ENCODE results near the gene RAD9A. TPM values are rescaled to one million over a fixed set of nuclear protein-coding genes. Genes with fewer than 3 reads are reported as not detected.

The RAD9A gene
- total and polyA plus RNA-seq, 2 of the 4 experiments (the other 2 are of a cell fraction), result 2.0 to 10.3 TPM

DNA sequence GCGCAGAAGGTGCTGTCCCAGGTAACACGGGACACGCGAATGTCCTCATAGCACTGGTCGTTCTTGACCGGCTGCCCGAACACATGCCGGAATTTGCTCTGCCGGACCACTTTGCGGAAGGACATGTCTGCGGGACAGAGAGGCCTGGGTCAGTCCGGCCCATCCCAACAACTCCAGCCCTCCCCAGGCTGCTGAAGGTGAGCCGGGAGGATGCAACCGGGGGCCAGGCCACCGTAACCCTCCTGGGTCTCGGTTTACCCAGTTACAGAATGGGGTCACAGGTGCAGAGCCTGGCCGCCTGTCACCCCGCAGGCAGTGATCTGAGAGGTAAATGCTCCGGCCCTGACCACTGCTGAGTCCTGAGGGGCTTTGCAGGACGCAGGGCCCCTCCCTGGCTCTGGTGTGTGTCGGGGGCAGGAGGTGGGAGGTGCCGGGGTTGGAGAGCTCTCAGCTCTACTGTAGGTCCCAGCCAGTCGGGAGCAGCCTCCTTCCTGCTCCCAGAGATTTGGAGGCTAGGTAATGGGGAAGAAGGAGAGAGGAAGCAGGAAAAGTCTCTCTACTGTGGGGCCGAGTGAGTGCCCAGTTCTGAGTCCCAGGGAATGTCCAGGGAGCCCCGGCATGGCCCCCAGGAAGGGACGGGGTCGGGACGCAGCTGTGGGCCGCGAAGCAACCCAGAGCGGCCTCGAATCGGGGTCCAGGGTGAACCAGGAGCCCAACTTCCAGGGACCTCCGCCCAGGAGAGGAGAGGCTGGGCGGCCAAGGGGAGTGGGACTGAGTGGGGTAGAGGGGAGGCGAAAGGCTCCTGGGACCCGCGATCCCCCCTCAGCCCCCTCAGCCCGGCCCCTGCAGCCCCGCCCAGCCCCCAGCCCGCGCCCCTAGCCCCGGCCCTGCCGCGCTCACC lies 51.0 kb downstream of the RAD9A start (continued):
- no peak for TF ChIP-seq RFX5 (IDR thresholded peaks at IDR 0.05; ENCODE audit: low read depth, low read length)
- TF ChIP-seq NFE2L2 (IDR thresholded peaks at IDR 0.05; ENCODE audit: low read depth, low read length), result no peak

DNA sequence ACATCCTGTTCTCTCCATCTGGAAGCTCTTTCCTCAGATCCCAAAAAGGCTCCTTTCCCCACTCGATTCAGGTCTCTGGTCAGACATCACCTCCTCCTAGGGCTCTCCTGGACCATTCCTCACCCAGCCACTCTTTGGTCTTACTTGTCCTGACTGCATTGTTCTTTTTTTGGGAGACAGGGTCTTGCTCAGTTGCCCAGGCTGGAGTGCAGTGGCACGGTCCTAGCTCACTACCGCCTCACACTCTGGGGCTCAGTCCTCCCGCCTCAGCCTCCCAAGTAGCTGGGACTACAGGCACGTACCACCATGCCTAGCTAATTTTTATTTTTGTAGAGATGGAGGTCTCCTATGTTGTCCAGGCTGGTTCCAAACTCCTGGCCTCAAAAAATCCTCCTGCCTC lies 53.7 kb downstream of the RAD9A start:
- H4K8ac ChIP-seq (ENCODE audit: low read depth in 2 of 2, low read length in 2 of 2), result no peak overlapping the region
- no peak overlapping the region for H2AK5ac ChIP-seq (ENCODE audit: low read depth, low read length)
- H3K18ac ChIP-seq (ENCODE audit: low read depth, low read length), result no peak overlapping the region
- no peak overlapping the region for H4K91ac ChIP-seq (ENCODE audit: insufficient read depth, low read depth, low read length)
- ATAC-seq (ENCODE audit: low read depth) (no peak), DNase-seq (no peak)
- H3K27ac ChIP-seq (ENCODE audit: insufficient read depth, low read length), result no peak overlapping the region
- no peak overlapping the region for H3K4me3 ChIP-seq (ENCODE audit: insufficient read depth, low read depth, low read length)
- H3K36me3 ChIP-seq (ENCODE audit: control insufficient read depth, insufficient read depth, low read length), result peaks cover 13% of the 10 kb centered on the region; the same call in 1 of the 2 replicates
- H3K23ac ChIP-seq (ENCODE audit: low read depth, low read length), result no peak overlapping the region
- H4K20me1 ChIP-seq (ENCODE audit: insufficient read depth, low read length), result peaks cover 8% of the 10 kb centered on the region; the same call in 1 of the 2 replicates
- no TSS peak for BruUV-seq (replicated peaks)
- no CpG with 5 or more reads among the region's 5 CpGs for WGBS, 2 experiments (ENCODE audit: extremely low coverage in 2 of 2, insufficient read length in 1 of 2)
- no peak overlapping the region for H3K4me2 ChIP-seq (ENCODE audit: low read depth, low read length)
- H2BK5ac ChIP-seq (ENCODE audit: low read depth, low read length, poor library complexity, severe bottlenecking), result no peak overlapping the region
- peaks cover 8% of the 10 kb centered on the region; the same call in 1 of the 2 replicates for H3K9me1 ChIP-seq (ENCODE audit: insufficient read depth, low read length)
- H2BK15ac ChIP-seq (ENCODE audit: low read depth, low read length), result no peak overlapping the region
- H4K5ac ChIP-seq (ENCODE audit: low read depth, low read length), result no peak overlapping the region
- no peak overlapping the region for H2BK120ac ChIP-seq (ENCODE audit: low read depth, low read length)
- no peak overlapping the region for H3K56ac ChIP-seq (ENCODE audit: extremely low read depth, insufficient read depth, low read length)
- POLR2A ChIA-PET (ENCODE audit: unreplicated experiment), result no interaction called here
- H3K14ac ChIP-seq (replicated peaks; ENCODE audit: low read depth, low read length), result no peak overlapping the region
- peaks cover 4% of the 10 kb centered on the region; the same call in 1 of the 2 replicates for H3K27me3 ChIP-seq (ENCODE audit: control insufficient read depth, insufficient read depth, low read length)
- no peak overlapping the region for H2AK9ac ChIP-seq (replicated peaks; ENCODE audit: low read depth, low read length, poor library complexity)
- CTCF ChIA-PET, result no interaction called here
- H3K9me3 ChIP-seq (ENCODE audit: control insufficient read depth, insufficient read depth, low read length), result no peaks in the 10 kb centered on the region
- H3K9ac ChIP-seq (ENCODE audit: low read depth, low read length), result no peak overlapping the region
- H3K4ac ChIP-seq (ENCODE audit: low read depth, low read length), result no peak overlapping the region
- H2AFZ ChIP-seq (replicated peaks; ENCODE audit: low read length, poor library complexity), result no peak overlapping the region
- in situ Hi-C loops (cut with MboI; ENCODE audit: low sequenced_read_pairs), result no loop called here
- intact Hi-C loops (cut with micrococcal nuclease), result no loop called here
- peaks cover 8 to 22% of the 10 kb centered on the region in 2 experiments for H3K79me1 ChIP-seq (ENCODE audit: low read depth in 1 of 2, low read length in 2 of 2)
- dilution Hi-C loops (cut with HindIII; ENCODE audit: low sequenced_read_pairs, unreplicated experiment), result no loop called here
- no peak overlapping the region for H2BK20ac ChIP-seq (ENCODE audit: low read depth, low read length)
- H3K4me1 ChIP-seq (ENCODE audit: control insufficient read depth, insufficient read depth, low read length), result peaks cover 3% of the 10 kb centered on the region; the same call in 1 of the 2 replicates
- TF ChIP-seq MAZ (IDR thresholded peaks at IDR 0.05; ENCODE audit: borderline replicate concordance, low read depth, low read length) (no peak), MXI1 (IDR thresholded peaks at IDR 0.05; ENCODE audit: borderline replicate concordance, low read depth, low read length) (no peak), POLR2A (IDR thresholded peaks at IDR 0.05; ENCODE audit: low read depth, low read length) (no peak), CHD1 (IDR thresholded peaks at IDR 0.05; ENCODE audit: low read depth, low read length) (no peak), BHLHE40 (IDR thresholded peaks at IDR 0.05; ENCODE audit: low read depth, low read length) (no peak), RAD21 (IDR thresholded peaks at IDR 0.05; ENCODE audit: low read length) (no peak), SMC3 (IDR thresholded peaks at IDR 0.05; ENCODE audit: low read depth, low read length) (no peak), CEBPB (IDR thresholded peaks at IDR 0.05; ENCODE audit: low read depth, low read length) (no peak)
- TF ChIP-seq, protein P1, sequence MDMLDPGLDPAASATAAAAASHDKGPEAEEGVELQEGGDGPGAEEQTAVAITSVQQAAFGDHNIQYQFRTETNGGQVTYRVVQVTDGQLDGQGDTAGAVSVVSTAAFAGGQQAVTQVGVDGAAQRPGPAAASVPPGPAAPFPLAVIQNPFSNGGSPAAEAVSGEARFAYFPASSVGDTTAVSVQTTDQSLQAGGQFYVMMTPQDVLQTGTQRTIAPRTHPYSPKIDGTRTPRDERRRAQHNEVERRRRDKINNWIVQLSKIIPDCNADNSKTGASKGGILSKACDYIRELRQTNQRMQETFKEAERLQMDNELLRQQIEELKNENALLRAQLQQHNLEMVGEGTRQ (IDR thresholded peaks at IDR 0.05; ENCODE audit: low read depth, low read length), result no peak
- TF ChIP-seq, protein P2, sequence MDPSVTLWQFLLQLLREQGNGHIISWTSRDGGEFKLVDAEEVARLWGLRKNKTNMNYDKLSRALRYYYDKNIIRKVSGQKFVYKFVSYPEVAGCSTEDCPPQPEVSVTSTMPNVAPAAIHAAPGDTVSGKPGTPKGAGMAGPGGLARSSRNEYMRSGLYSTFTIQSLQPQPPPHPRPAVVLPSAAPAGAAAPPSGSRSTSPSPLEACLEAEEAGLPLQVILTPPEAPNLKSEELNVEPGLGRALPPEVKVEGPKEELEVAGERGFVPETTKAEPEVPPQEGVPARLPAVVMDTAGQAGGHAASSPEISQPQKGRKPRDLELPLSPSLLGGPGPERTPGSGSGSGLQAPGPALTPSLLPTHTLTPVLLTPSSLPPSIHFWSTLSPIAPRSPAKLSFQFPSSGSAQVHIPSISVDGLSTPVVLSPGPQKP (IDR thresholded peaks at IDR 0.05; ENCODE audit: borderline replicate concordance, low read depth, low read length), result no peak
- TF ChIP-seq, protein P3, sequence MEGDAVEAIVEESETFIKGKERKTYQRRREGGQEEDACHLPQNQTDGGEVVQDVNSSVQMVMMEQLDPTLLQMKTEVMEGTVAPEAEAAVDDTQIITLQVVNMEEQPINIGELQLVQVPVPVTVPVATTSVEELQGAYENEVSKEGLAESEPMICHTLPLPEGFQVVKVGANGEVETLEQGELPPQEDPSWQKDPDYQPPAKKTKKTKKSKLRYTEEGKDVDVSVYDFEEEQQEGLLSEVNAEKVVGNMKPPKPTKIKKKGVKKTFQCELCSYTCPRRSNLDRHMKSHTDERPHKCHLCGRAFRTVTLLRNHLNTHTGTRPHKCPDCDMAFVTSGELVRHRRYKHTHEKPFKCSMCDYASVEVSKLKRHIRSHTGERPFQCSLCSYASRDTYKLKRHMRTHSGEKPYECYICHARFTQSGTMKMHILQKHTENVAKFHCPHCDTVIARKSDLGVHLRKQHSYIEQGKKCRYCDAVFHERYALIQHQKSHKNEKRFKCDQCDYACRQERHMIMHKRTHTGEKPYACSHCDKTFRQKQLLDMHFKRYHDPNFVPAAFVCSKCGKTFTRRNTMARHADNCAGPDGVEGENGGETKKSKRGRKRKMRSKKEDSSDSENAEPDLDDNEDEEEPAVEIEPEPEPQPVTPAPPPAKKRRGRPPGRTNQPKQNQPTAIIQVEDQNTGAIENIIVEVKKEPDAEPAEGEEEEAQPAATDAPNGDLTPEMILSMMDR (conservative IDR thresholded peaks at IDR 0.05; ENCODE audit: low read depth, low read length), result no peak
